ENCODE measurements around the gene TSR1.

GRCh38 chr17:2384439-2385127 lies 48.3 kb upstream of the TSR1 start:
- TF ChIP-seq EZH2 (IDR thresholded peaks at IDR 0.05; ENCODE audit: insufficient read depth, poor library complexity, severe bottlenecking) (no peak), EZH2phosphoT487 (IDR thresholded peaks at IDR 0.05; ENCODE audit: insufficient read depth, low read depth) (no peak)

All from GM23248 (cell line).